GM23248 (cell line): Measurements from ENCODE around the gene SHISA9. TPM values are rescaled to one million over a fixed set of nuclear protein-coding genes. Genes with fewer than 3 reads are reported as not detected.

Source experiments
- DNase-seq: peaks from one replicate; pipeline ENCODE4 v3.0.0-alpha.2; 2015
- H2AFZ ChIP-seq: fragments of 200-600 bp; sonication (generic); 2 replicates; pipeline ENCODE4 v1.6.1; 2016; ENCODE audit warnings: antibody characterized with exemption
- H3F3A ChIP-seq: fragments of 200-600 bp; sonication (generic); 2 replicates; pipeline ENCODE4 v1.6.1; 2016; ENCODE audit warnings: mild to moderate bottlenecking, antibody characterized with exemption, mixed run types; ENCODE audit not compliant: insufficient read depth
- H3K27ac ChIP-seq: fragments of 200-600 bp; sonication (generic); 2 replicates; pipeline ENCODE4 v1.5.1; 2016; ENCODE audit warnings: mild to moderate bottlenecking
- H3K27me3 ChIP-seq: fragments of 200-600 bp; sonication (generic); replicated peaks from 2 replicates; pipeline ENCODE4 v1.6.1; 2016; ENCODE audit warnings: mild to moderate bottlenecking; ENCODE audit not compliant: insufficient read depth
- H3K36me3 ChIP-seq: fragments of 200-600 bp; sonication (generic); 2 replicates; pipeline ENCODE4 v1.6.1; 2016; ENCODE audit warnings: low read depth, mild to moderate bottlenecking
- H3K4me1 ChIP-seq: fragments of 200-600 bp; sonication (generic); 2 replicates; pipeline ENCODE4 v1.6.1; 2016; ENCODE audit warnings: mild to moderate bottlenecking; ENCODE audit not compliant: insufficient read depth
- H3K4me2 ChIP-seq: fragments of 200-600 bp; sonication (generic); one replicate; pipeline ENCODE4 v1.6.1; 2016; ENCODE audit warnings: mild to moderate bottlenecking; ENCODE audit not compliant: unreplicated experiment
- H3K4me3 ChIP-seq: fragments of 200-600 bp; sonication (generic); 2 replicates; pipeline ENCODE4 v1.5.1; 2016; ENCODE audit warnings: mild to moderate bottlenecking
- H3K79me2 ChIP-seq: fragments of 200-600 bp; sonication (generic); 2 replicates; pipeline ENCODE4 v1.6.1; 2016; ENCODE audit warnings: mild to moderate bottlenecking; ENCODE audit not compliant: insufficient read depth
- H3K9ac ChIP-seq: fragments of 200-600 bp; sonication (generic); 2 replicates; pipeline ENCODE4 v1.6.1; 2016; ENCODE audit warnings: mild to moderate bottlenecking
- H3K9me2 ChIP-seq: fragments of 200-600 bp; sonication (generic); 2 replicates; pipeline ENCODE4 v1.6.1; 2016; ENCODE audit warnings: mixed run types, mild to moderate bottlenecking, moderate library complexity; ENCODE audit not compliant: insufficient read depth
- H3K9me3 ChIP-seq: fragments of 200-600 bp; sonication (generic); one replicate; pipeline ENCODE4 v1.6.1; 2017; ENCODE audit warnings: low read depth
- H4K20me1 ChIP-seq: fragments of 200-600 bp; sonication (generic); 2 replicates; pipeline ENCODE4 v1.6.0; 2016; ENCODE audit not compliant: insufficient read depth
- EZH2 ChIP-seq: fragments of 200-600 bp; sonication (generic); IDR thresholded peaks from 2 replicates; pipeline ENCODE4 v1.6.1; 2018; ENCODE audit warnings: antibody characterized with exemption, mild to moderate bottlenecking; ENCODE audit not compliant: insufficient read depth, poor library complexity, severe bottlenecking
- EZH2phosphoT487 ChIP-seq: fragments of 200-600 bp; sonication (generic); IDR thresholded peaks from 2 replicates; pipeline ENCODE4 v1.6.1; 2018; ENCODE audit warnings: antibody characterized with exemption, moderate library complexity, mild to moderate bottlenecking, low read depth; ENCODE audit not compliant: insufficient read depth
- WGBS, 2 experiments: methylation state at CpG; one replicate each; pipeline ENCODE4 v1.1.6; 2015 to 2017; ENCODE audit warnings: low lambda C conversion rate in 2 of 2, low coverage in 1 of 2; ENCODE audit errors: missing lambda C conversion rate in 2 of 2; 5-methylcytosine and 5-hydroxymethylcytosine counted together
- in situ Hi-C: fragments of 300-500 bp; cut with MboI; formaldehyde crosslinking; loops from 2 replicates; pipeline ENCODE4 v1.15.0; 2020
- polyA plus RNA-seq: library from polyadenylated mRNA; unstranded; fragments of >200 nt; fragmentation: Nextera tagmentation; extraction: Ambion mirVana; gene quantifications from 2 replicates; pipeline ENCODE4 v1.2.1, GENCODE V29; 2016
- total RNA-seq: library from RNA; depleted of rRNA; stranded (reverse); fragments of >200 nt; shearing (Covaris generic); gene quantifications from 2 replicates; pipeline ENCODE4 v1.2.3, GENCODE V29; 2014

Gene SHISA9
- total and polyA plus RNA-seq, 2 experiments from 2014 or later: not detected

- Histone ChIP-seq H3K4me1 (no peaks in the 10 kb centered on the region), H3K27ac (no peak overlapping the region), H3K9me3 (no peaks in the 10 kb centered on the region), H3K79me2 (no peaks in the 10 kb centered on the region), H3K9ac (no peak overlapping the region), H3K4me3 (no peak overlapping the region), H3K27me3 (no peaks in the 10 kb centered on the region), H3F3A (no peaks in the 10 kb centered on the region), H3K9me2 (no peaks in the 10 kb centered on the region), H3K4me2 (no peak overlapping the region), H3K36me3 (no peaks in the 10 kb centered on the region), H2AFZ (no peak overlapping the region), H4K20me1 (no peaks in the 10 kb centered on the region)
- 16 to 27% methylated on average over 1 of the region's 1 CpG for WGBS, 2 experiments
- DNase-seq: no peak
- in situ Hi-C loops: no loop called here
- no peak for TF ChIP-seq EZH2
- TF ChIP-seq EZH2phosphoT487: no peak
Measured at GRCh38 chr16:13109171-13109570, 207.8 kb downstream of the SHISA9 start.

DNA sequence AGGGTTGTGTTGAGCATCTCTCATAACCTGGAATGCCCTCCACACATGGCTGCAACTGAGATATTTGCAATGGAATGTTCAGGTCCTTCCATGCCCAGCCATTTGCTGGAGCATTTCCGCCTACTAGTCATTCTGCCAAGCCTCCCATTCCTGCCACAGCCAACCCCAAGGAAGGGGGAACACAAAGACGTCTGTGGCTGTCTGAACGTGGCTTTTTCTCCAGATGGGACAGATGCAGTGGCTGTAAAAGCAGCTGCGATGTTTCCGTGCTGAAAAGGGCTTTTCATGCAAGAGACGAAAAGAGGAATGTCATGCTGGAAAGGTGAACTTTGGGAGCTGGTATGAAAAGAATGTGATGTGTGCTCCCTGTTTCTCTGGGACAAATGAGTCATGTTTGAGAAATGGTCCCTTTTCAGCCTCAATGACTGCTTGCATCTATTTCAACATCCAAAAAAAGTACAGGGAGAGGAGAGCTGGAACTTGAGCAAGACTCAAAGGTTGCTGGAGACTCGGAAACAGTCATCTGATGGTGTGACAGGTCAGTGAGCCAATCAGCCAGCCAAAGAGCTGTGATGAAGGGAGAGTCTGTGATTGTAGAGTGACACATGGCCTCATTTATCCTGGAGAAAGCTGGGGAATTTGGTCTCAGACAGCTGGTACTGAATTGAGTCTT, 208.9 kb downstream of the SHISA9 start:
- no peak overlapping the region for H3K9ac ChIP-seq
- TF ChIP-seq EZH2 (no peak), EZH2phosphoT487 (no peak)
- no peaks in the 10 kb centered on the region for H3F3A ChIP-seq
- no peaks in the 10 kb centered on the region for H3K79me2 ChIP-seq
- no peak overlapping the region for H3K4me3 ChIP-seq
- no peaks in the 10 kb centered on the region for H3K9me2 ChIP-seq
- no peaks in the 10 kb centered on the region for H4K20me1 ChIP-seq
- no peak for DNase-seq
- no peaks in the 10 kb centered on the region for H3K36me3 ChIP-seq
- no peaks in the 10 kb centered on the region for H3K9me3 ChIP-seq
- H3K27ac ChIP-seq: no peak overlapping the region
- WGBS, 2 experiments: 6 to 7% methylated on average over 7 of the region's 7 CpGs
- no peaks in the 10 kb centered on the region for H3K4me1 ChIP-seq
- no peak overlapping the region for H3K4me2 ChIP-seq
- no peaks in the 10 kb centered on the region for H3K27me3 ChIP-seq
- no peak overlapping the region for H2AFZ ChIP-seq
- in situ Hi-C loops: no loop called here

- Histone ChIP-seq H3K9me2 (no peaks in the 10 kb centered on the region), H2AFZ (no peak overlapping the region), H3K27me3 (no peaks in the 10 kb centered on the region), H3K79me2 (no peaks in the 10 kb centered on the region), H3F3A (no peaks in the 10 kb centered on the region), H4K20me1 (no peaks in the 10 kb centered on the region), H3K9ac (no peak overlapping the region), H3K27ac (no peak overlapping the region), H3K36me3 (no peaks in the 10 kb centered on the region), H3K4me3 (no peak overlapping the region), H3K4me1 (no peaks in the 10 kb centered on the region), H3K9me3 (no peaks in the 10 kb centered on the region), H3K4me2 (no peak overlapping the region)
- 0 to 5% methylated on average over 2 of the region's 2 CpGs for WGBS, 2 experiments
- no peak for TF ChIP-seq EZH2
- TF ChIP-seq EZH2phosphoT487: no peak
- no peak for DNase-seq
- in situ Hi-C loops: no loop called here
Measured at GRCh38 chr16:13111747-13112146, 210.3 kb downstream of the SHISA9 start.

GRCh38 chr16:13113741-13114140, 212.3 kb downstream of the SHISA9 start:
- TF ChIP-seq EZH2 (no peak), EZH2phosphoT487 (no peak)
- Histone ChIP-seq H3K9me3 (no peaks in the 10 kb centered on the region), H3K9me2 (no peaks in the 10 kb centered on the region), H3K4me1 (no peaks in the 10 kb centered on the region), H3K4me2 (no peak overlapping the region), H4K20me1 (no peaks in the 10 kb centered on the region), H3K4me3 (no peak overlapping the region), H3K36me3 (no peaks in the 10 kb centered on the region), H3K27me3 (no peaks in the 10 kb centered on the region), H3F3A (no peaks in the 10 kb centered on the region), H2AFZ (no peak overlapping the region), H3K27ac (no peak overlapping the region), H3K9ac (no peak overlapping the region), H3K79me2 (no peaks in the 10 kb centered on the region)
- WGBS, 2 experiments: 19% methylated on average over 3 of the region's 3 CpGs
- in situ Hi-C loops: no loop called here
- no peak for DNase-seq
